ENCODE results near the gene MIA.
"Not testable (repeated sequence)": the region's sequence is repeated elsewhere in the genome, so short reads cannot be mapped to it uniquely, and the experiment has no call there.

The MIA gene

DNA sequence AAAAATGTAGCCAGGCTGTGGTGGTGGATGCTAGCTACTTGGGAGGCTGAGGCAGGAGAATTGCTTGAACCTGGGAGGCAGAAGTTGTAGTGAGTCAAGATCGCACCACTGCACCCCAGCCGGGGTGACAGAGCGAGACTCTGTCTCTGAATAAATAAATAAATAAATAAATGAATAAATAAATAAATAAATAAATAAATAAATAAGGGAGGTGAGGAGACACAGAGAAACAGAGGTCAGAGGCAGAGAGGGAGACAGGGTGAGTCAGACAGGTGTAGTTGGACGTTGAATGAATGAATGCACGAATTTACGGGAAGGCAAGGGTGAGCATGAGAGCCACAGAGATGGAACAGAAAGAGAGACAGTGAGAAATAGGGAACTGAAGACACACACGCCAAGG is 5.8 kb downstream of the MIA start:
- no peak for DNase-seq

- no peak for DNase-seq
These were observed 8.4 kb downstream of the MIA start for GRCh38 chr19:40783711-40784110.

GRCh38 chr19:40784146-40784545 is 8.8 kb downstream of the MIA start:
- DNase-seq: not testable (repeated sequence)

DNA sequence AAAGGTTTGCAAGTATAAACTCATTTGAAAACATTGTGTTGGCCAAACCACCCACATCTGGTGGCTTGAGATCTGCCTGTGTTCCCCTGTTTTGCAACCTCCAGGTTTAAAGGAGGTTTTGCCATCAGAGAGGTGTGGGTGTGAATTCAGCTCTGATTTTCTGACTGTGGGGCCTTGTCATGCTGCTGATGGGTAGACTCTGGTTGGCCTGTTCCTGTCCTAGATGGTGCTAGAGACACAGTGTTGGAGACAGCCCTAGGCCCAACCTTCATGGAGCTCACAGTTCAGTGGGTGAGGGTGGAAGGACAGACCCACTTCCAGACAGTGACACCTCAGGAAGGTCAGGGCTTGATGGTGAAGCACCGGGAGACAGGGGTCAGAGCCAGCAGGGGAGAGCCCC is 10.2 kb downstream of the MIA start:
- no peak for DNase-seq

DNA sequence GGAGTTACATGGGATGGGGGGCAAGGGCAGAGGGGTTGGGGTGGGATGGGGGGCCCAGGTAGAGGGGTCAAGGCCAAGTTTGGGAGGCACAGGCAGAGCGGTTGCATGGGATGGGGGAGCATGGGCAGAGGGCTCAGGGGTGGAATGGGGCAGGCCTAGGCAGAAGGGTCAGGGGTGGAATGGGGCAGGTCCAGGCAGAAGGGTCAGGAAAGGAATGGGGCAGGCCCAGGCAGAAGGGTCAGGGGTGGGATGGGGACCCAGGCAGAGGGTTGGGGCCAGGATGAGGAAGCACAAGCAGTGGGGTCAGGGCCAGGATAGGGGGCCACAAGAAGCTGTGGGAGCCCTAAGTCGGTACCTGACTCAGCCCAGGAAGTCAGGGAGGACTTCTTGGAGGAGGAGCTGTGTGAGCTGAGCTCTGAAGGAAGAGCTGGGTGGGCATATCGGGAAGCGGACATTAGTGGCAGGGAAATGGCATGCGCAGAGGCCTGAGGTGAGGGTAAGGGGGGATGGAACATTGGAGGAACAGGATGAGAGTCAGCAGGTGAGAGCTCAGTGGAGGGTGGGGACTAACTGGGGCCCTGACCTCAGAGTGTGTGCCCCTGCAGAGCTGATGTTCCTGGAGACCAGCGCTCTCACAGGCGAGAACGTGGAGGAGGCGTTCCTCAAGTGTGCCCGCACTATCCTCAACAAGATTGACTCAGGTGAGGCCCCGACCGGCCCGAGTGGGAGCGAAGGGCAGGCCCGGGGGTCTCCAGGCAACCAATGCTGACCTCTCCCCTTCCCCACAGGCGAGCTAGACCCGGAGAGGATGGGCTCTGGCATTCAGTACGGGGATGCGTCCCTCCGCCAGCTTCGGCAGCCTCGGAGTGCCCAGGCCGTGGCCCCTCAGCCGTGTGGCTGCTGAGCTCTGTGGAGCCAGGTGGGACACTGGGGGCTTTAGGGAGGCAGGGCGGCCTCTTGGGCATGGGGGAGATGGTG is 11.0 kb downstream of the MIA start:
- no peak for DNase-seq

DNA sequence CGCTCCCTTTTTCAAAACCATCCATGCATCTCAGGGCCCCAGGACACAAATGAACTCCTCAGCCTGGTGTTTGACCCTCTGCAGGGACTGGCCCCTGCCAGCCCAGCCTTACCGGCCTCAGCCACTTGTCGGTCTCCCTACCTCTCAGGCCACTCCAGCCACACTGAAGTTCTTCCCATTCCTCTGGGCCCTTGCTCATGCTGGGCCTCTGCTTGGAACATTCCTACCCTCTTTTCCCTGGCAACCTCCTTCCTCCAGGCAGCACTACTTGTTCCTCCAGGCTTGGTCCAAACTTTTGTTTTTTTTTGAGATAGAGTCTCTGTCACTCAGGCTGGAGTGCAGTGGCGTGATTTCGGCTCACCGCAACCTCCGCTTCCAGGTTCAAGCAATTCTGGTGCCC is 16.0 kb downstream of the MIA start:
- DNase-seq: no peak

- no peak for DNase-seq
These were observed 16.7 kb downstream of the MIA start for GRCh38 chr19:40791996-40792395.

- no peak for DNase-seq
These were observed 22.0 kb downstream of the MIA start for GRCh38 chr19:40797166-40797962.

DNA sequence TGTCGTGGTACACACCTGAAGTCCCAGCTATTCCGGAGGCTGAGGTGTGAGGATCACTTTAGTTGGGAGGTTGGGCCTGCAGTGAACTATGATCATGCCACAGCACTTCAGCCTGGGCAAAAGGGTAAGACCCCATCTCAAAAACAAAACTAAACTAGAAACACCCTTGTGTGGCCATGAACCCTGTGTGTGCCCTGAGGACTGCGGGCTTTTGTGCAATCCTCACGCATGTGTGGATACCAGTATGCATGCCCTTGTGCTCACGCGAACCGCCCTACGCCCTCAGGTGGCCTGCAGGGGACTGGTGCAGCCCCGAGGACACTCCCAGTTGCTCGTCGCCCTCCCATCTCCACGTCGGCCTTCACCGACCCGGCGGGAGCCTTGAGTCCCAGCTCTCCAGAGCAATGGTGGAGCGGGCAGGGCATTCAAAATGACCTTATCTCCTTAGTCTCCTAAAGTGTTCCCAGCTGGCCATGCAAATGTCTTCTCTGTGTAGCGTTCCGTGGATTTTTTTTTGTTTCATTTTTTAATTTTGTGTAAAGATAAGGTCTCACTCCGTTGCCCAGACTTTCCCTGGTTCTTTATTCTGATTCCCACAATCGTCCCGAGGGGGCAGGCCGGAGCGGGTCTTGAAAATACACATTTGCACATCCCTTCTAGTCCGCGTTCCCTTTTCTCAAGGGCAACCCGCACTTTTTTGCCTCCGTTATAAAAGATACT is 22.8 kb downstream of the MIA start:
- DNase-seq: peak; percentile 61

DNA sequence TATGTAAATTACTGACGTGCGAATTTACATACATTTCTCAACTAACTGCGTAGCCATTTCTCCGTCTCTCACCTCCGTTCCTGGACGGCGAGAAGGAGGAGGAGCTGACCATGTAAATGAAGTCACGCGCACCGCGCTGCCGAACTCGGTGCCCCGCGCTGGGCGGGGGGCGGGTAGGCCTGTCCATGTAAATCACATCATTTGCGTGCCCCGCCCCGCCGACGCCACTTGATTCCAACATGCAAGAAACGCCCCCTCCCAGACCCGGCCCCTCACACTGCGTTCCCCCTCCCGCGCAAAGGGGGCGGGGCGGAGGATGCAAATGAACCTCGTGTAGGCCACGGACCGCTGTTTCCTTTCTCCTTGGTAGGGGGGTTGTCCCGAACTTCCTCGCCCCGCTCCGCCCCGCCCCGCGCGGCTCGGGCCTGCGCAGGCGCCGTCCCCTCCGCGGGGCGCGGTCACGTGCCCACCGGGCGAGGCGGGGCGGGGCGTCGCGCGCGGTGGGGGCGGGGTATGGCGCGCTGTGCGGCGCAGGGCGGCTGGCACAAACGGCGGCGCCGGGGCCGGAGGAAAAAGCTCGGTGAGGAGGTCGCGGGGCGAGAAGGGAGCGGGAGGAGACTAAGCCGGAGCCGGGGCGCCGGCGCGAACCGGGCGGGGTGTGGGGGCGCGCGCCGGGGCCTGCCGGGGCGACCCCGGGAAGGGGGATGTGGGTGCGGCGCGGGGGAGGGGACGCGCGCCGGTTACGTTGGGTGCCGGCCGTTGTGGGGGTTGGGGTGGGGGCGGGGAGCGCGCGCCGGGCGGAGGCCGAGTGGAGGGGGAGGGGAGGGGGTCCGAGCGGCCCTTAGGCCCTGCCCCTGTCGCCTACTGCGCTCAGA is 23.6 kb downstream of the MIA start, which contains the start of gene EGLN2:
TSS of gene EGLN2 (plus strand) at position 509 of the 875 bp plus-strand sequence. CDS start 1,382 bp downstream, outside the sequence.
- peak; percentile 100 for DNase-seq

DNA sequence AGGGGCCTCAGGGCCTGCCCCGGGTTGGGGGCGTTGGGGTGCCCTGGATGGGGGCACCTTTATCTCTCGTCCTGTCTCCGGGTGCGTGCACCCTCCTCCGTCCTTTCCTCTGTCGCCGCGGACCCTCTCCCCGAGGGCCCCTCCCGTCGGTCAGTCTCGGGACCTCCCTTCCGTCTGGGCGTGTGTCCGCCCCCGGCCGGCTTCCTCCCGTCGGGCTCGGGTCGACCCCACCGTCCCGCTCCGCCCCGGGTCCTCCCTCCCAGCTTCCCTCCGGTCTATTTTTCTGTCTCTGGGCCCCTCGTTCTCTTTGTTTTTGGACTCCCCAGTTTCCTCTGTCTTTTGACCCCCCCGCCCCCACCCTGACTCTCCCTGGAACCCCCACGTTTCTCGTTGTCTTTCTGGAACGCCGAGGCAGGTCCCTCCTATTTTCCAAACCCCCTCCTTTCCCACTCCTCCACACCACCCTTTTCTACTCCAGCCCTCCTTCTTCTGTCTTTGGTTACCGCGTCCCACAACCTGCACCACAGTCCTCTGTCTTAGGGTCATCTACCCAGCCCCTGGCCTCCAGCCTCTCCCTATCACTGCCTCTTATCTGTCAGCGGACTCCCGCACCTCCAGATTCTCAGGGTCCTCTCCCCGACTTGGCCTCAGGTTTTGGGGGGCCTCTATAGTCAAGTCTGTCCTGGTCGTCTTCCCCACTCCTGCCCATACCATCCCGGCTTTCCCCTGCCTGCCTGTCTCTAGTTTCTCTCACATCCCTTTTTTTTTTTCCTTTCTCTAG is 24.4 kb downstream of the MIA start:
- no peak for DNase-seq

- no peak for DNase-seq
These were observed 25.1 kb downstream of the MIA start for GRCh38 chr19:40800339-40800996.

DNA sequence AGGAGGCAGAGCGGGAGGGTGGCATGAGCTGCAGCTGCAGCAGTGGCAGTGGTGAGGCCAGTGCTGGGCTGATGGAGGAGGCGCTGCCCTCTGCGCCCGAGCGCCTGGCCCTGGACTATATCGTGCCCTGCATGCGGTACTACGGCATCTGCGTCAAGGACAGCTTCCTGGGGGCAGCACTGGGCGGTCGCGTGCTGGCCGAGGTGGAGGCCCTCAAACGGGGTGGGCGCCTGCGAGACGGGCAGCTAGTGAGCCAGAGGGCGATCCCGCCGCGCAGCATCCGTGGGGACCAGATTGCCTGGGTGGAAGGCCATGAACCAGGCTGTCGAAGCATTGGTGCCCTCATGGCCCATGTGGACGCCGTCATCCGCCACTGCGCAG is 25.7 kb downstream of the MIA start:
- DNase-seq: no peak

GRCh38 chr19:40801426-40802299 is 26.3 kb downstream of the MIA start:
- no peak for DNase-seq

- no peak for DNase-seq
These were observed 27.2 kb downstream of the MIA start for GRCh38 chr19:40802300-40803169.

- DNase-seq: no peak
These were observed 28.0 kb downstream of the MIA start for GRCh38 chr19:40803170-40803856.

DNA sequence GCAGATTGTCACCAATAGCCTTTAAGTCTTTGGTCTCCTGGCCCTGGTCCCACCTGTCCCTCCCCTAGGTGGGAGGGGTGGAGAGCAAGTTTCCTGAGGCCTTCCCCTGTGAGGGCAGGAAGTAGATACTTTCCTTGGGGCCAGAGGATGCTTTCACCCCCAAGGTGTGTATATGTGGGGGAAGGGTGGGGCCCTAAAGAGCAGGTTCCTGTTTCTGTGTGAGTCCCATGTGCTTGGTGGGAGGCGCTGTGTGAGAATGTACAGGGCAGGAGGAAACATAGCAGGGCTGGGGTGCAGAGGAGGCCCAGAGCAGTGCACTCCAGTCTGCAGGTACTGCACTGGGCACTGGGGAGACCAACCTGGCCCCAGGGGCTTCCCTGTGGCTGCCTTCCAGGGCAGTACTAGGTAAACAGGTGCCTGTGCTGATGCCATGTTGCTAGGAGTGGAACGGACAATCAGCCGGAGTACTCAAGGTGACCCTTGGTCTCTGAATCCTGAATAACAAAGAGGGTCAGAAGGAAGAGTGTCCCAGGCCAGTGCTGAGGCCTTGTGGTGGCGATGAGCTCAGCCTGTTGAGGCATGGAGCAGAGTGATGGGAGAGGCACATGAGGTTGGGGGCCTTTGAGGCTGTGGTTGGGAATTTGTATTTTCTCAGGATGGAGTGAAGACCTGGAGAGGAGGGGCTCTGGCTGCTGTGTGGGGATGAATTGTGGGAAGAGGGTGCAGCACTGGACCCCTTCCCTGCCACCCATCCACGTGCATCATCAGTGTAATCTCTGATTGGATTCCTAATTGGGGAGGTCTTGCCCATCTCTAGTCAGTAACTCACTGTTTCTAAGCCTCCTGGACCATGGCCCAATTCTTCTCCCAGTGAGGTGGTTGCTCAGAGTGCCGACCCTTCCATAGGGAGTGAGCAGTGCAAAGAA is 28.8 kb downstream of the MIA start:
- peak; percentile 46 for DNase-seq

All from stimulated activated CD4-positive, alpha-beta T cell treated with anti-CD3 and anti-CD28 coated beads, Interleukin-4, amount 100 ng/mL, for 1 hour (primary cell).